Mesenchymal stem cell (in vitro differentiated cells and primary cell): Measurements from ENCODE around the gene DAD1.

Source experiments
- DNase-seq: peaks from one replicate; pipeline ENCODE4 v3.0.0-alpha.2; 2013
- H2AFZ ChIP-seq: one replicate; pipeline ENCODE4 v1.6.1; 2013; ENCODE audit warnings: low read depth, mild to moderate bottlenecking, control low read depth, inconsistent platforms, low read length, moderate library complexity
- H2AK5ac ChIP-seq: 2 replicates; pipeline ENCODE4 v1.6.1; 2013; ENCODE audit warnings: low read length, moderate library complexity, mild to moderate bottlenecking, inconsistent platforms; ENCODE audit not compliant: severe bottlenecking
- H2BK120ac ChIP-seq: one replicate; pipeline ENCODE4 v1.6.1; 2013; ENCODE audit warnings: low read depth, mild to moderate bottlenecking, inconsistent platforms, low read length, moderate library complexity
- H2BK12ac ChIP-seq, 2 experiments: one replicate each; pipeline ENCODE4 v1.6.1; 2013; ENCODE audit warnings: inconsistent platforms in 2 of 2, low read length in 2 of 2, mild to moderate bottlenecking in 2 of 2, moderate library complexity in 2 of 2, control low read depth in 1 of 2
- H2BK15ac ChIP-seq: one replicate; pipeline ENCODE4 v1.6.1; 2013; ENCODE audit warnings: mild to moderate bottlenecking, low read depth, inconsistent platforms; ENCODE audit not compliant: poor library complexity, severe bottlenecking
- H2BK5ac ChIP-seq: 2 replicates; pipeline ENCODE4 v1.6.1; 2013; ENCODE audit warnings: low read depth, mild to moderate bottlenecking, low read length, control low read depth, inconsistent platforms; ENCODE audit not compliant: poor library complexity, severe bottlenecking
- H3K14ac ChIP-seq, 2 experiments: one replicate each; pipeline ENCODE4 v1.6.1; 2013; ENCODE audit warnings: inconsistent platforms in 2 of 2, low read length in 2 of 2, control low read depth in 1 of 2, mild to moderate bottlenecking in 1 of 2, moderate library complexity in 1 of 2
- H3K18ac ChIP-seq, 2 experiments: one replicate each; pipeline ENCODE4 v1.6.1; 2013; ENCODE audit warnings: inconsistent platforms in 2 of 2, low read length in 2 of 2, control low read depth in 1 of 2, low read depth in 1 of 2, mild to moderate bottlenecking in 1 of 2
- H3K23ac ChIP-seq, 2 experiments: one replicate each; pipeline ENCODE4 v1.6.1; 2013; ENCODE audit warnings: inconsistent platforms in 2 of 2, low read length in 2 of 2, mild to moderate bottlenecking in 2 of 2, moderate library complexity in 2 of 2, control low read depth in 1 of 2
- H3K27ac ChIP-seq: 2 replicates; pipeline ENCODE4 v1.5.1; 2013; ENCODE audit warnings: mild to moderate bottlenecking, moderate library complexity, low read length, control low read depth, inconsistent platforms; ENCODE audit not compliant: poor library complexity, severe bottlenecking
- H3K27me3 ChIP-seq, 2 experiments: 2 replicates each; pipeline versions ENCODE4 v1.6.1 to v1.7.0; 2013; ENCODE audit warnings: low read length in 2 of 2, mild to moderate bottlenecking in 2 of 2, moderate library complexity in 2 of 2, control low read depth in 1 of 2, inconsistent platforms in 1 of 2; ENCODE audit not compliant: control insufficient read depth in 1 of 2, insufficient read depth in 1 of 2
- H3K36me3 ChIP-seq, 2 experiments: 2 replicates each; pipeline versions ENCODE4 v1.6.1 to v1.7.0; 2013; ENCODE audit warnings: low read length in 2 of 2, control low read depth in 1 of 2, inconsistent platforms in 1 of 2, low read depth in 1 of 2, mild to moderate bottlenecking in 1 of 2; ENCODE audit not compliant: insufficient read depth in 2 of 2, control insufficient read depth in 1 of 2
- H3K4ac ChIP-seq, 2 experiments: one replicate each; pipeline ENCODE4 v1.6.1; 2013; ENCODE audit warnings: inconsistent platforms in 2 of 2, low read length in 2 of 2, mild to moderate bottlenecking in 2 of 2, moderate library complexity in 2 of 2, control low read depth in 1 of 2, low read depth in 1 of 2
- H3K4me1 ChIP-seq: 2 replicates; pipeline ENCODE4 v1.6.1; 2013; ENCODE audit warnings: low read depth, low read length, control low read depth; ENCODE audit not compliant: control insufficient read depth, insufficient read depth
- H3K4me2 ChIP-seq: 2 replicates; pipeline ENCODE4 v1.6.1; 2013; ENCODE audit warnings: low read length, mild to moderate bottlenecking, inconsistent platforms; ENCODE audit not compliant: poor library complexity, severe bottlenecking
- H3K4me3 ChIP-seq, 2 experiments: 2 replicates each; pipeline versions ENCODE4 v1.5.1 to v1.7.0; 2013; ENCODE audit warnings: low read length in 2 of 2, mild to moderate bottlenecking in 2 of 2, control low read depth in 1 of 2, low read depth in 1 of 2; ENCODE audit not compliant: insufficient read depth in 1 of 2
- H3K79me1 ChIP-seq: replicated peaks from 2 replicates; pipeline ENCODE4 v1.6.1; 2013; ENCODE audit warnings: mild to moderate bottlenecking, control low read depth, low read length, inconsistent platforms; ENCODE audit not compliant: poor library complexity, severe bottlenecking
- H3K9ac ChIP-seq: 2 replicates; pipeline ENCODE4 v1.7.0; 2013; ENCODE audit warnings: mild to moderate bottlenecking, low read length, moderate library complexity
- H3K9me3 ChIP-seq: 2 replicates; pipeline ENCODE4 v1.7.0; 2013; ENCODE audit warnings: mild to moderate bottlenecking, low read length; ENCODE audit not compliant: control insufficient read depth
- H4K8ac ChIP-seq: one replicate; pipeline ENCODE4 v1.6.1; 2013; ENCODE audit warnings: inconsistent platforms, mild to moderate bottlenecking, low read length, moderate library complexity
- H4K91ac ChIP-seq: one replicate; pipeline ENCODE4 v1.6.1; 2013; ENCODE audit warnings: mild to moderate bottlenecking, low read length, inconsistent platforms
- WGBS: methylation state at CpG from one replicate; pipeline ENCODE4 v1.1.7; 2013; ENCODE audit warnings: mixed read lengths; 5-methylcytosine and 5-hydroxymethylcytosine counted together

DAD1 gene

GRCh38 chr14:22606380-22606779 is 17.4 kb upstream of the DAD1 start:
- Histone ChIP-seq H3K4ac (no peak overlapping the region), H3K4me2 (no peak overlapping the region), H2AFZ (no peak overlapping the region), H2BK120ac (no peak overlapping the region), H3K27ac (no peak overlapping the region), H4K91ac (no peak overlapping the region), H3K4me1 (peaks cover 12% of the 10 kb centered on the region), H2BK12ac (no peak overlapping the region), H3K79me1 (peaks cover 11% of the 10 kb centered on the region), H3K18ac (no peak overlapping the region), H2AK5ac (peak overlapping the region; percentile 22), H2BK15ac (no peak overlapping the region), H3K9ac (no peak overlapping the region), H3K36me3 (peaks cover 60 to 96% of the 10 kb centered on the region in 2 experiments), H3K4me3 (no peak overlapping the region), H4K8ac (no peak overlapping the region), H3K14ac (no peak overlapping the region), H3K23ac (no peak overlapping the region), H3K9me3 (no peaks in the 10 kb centered on the region), H2BK5ac (no peak overlapping the region), H3K27me3 (no peaks in the 10 kb centered on the region)
- DNase-seq = no peak
- 86% methylated on average over 6 of the region's 6 CpGs for WGBS

GRCh38 chr14:22602862-22603261 is 13.8 kb upstream of the DAD1 start:
- Histone ChIP-seq H2AK5ac (no peak overlapping the region), H3K4me1 (peaks cover 13% of the 10 kb centered on the region), H2AFZ (no peak overlapping the region), H2BK15ac (no peak overlapping the region), H3K14ac (no peak overlapping the region), H3K9ac (peak overlapping the region; percentile 51), H2BK120ac (no peak overlapping the region), H3K27ac (no peak overlapping the region), H2BK12ac (no peak overlapping the region), H3K4me2 (no peak overlapping the region), H3K4ac (no peak overlapping the region), H3K36me3 (peaks cover 38 to 71% of the 10 kb centered on the region in 2 experiments), H3K23ac (no peak overlapping the region), H3K18ac (no peak overlapping the region), H2BK5ac (no peak overlapping the region), H3K4me3 (no peak overlapping the region), H3K79me1 (peaks cover 25% of the 10 kb centered on the region), H4K8ac (no peak overlapping the region), H3K27me3 (no peaks in the 10 kb centered on the region), H4K91ac (no peak overlapping the region), H3K9me3 (no peaks in the 10 kb centered on the region)
- no peak for DNase-seq

- Histone ChIP-seq H3K9me3 (no peaks in the 10 kb centered on the region), H3K23ac (no peak overlapping the region), H3K4me3 (no peak overlapping the region), H3K14ac (no peak overlapping the region), H3K27me3 (no peaks in the 10 kb centered on the region), H3K4me2 (no peak overlapping the region), H2AFZ (no peak overlapping the region), H3K4ac (no peak overlapping the region), H2BK120ac (no peak overlapping the region), H4K91ac (no peak overlapping the region), H3K27ac (no peak overlapping the region), H2AK5ac (no peak overlapping the region), H3K9ac (peak overlapping the region; percentile 51), H3K36me3 (peaks cover 33 to 63% of the 10 kb centered on the region in 2 experiments), H2BK15ac (no peak overlapping the region), H2BK12ac (no peak overlapping the region), H3K18ac (no peak overlapping the region), H2BK5ac (no peak overlapping the region), H3K79me1 (peaks cover 25% of the 10 kb centered on the region), H4K8ac (no peak overlapping the region), H3K4me1 (peaks cover 7% of the 10 kb centered on the region)
- DNase-seq = no peak
- 98% methylated on average over 5 of the region's 5 CpGs for WGBS
Observed at GRCh38 chr14:22601996-22602395, 13.0 kb upstream of the DAD1 start.

GRCh38 chr14:22601456-22601855 is 12.4 kb upstream of the DAD1 start:
- H3K4me1 ChIP-seq = peaks cover 7% of the 10 kb centered on the region
- no peak overlapping the region for H2BK12ac ChIP-seq
- H3K23ac ChIP-seq = no peak overlapping the region
- no peak overlapping the region for H3K9ac ChIP-seq
- H3K4ac ChIP-seq = no peak overlapping the region
- H3K14ac ChIP-seq = no peak overlapping the region
- H3K18ac ChIP-seq = no peak overlapping the region
- H2BK5ac ChIP-seq = no peak overlapping the region
- no peak overlapping the region for H4K8ac ChIP-seq
- H3K4me3 ChIP-seq = no peak overlapping the region
- H3K27me3 ChIP-seq = no peaks in the 10 kb centered on the region
- H2AFZ ChIP-seq = no peak overlapping the region
- no peak overlapping the region for H2BK15ac ChIP-seq
- H2BK120ac ChIP-seq = no peak overlapping the region
- 100% methylated on average over 2 of the region's 2 CpGs for WGBS
- no peak overlapping the region for H4K91ac ChIP-seq
- H3K27ac ChIP-seq = no peak overlapping the region
- H2AK5ac ChIP-seq = no peak overlapping the region
- H3K9me3 ChIP-seq = no peaks in the 10 kb centered on the region
- H3K4me2 ChIP-seq = no peak overlapping the region
- H3K36me3 ChIP-seq = peaks cover 33 to 57% of the 10 kb centered on the region in 2 experiments
- peaks cover 25% of the 10 kb centered on the region for H3K79me1 ChIP-seq
- DNase-seq = no peak
